HFF-Myc (cell line): Measurements from ENCODE around the gene BRF1.
"Not testable (repeated sequence)": the region's sequence is repeated elsewhere in the genome, so short reads cannot be mapped to it uniquely, and the experiment has no call there.

Experiments
- DNase-seq: peaks from one replicate; pipeline ENCODE4 v3.0.0-alpha.2; 2011; ENCODE audit warnings: low read depth; ENCODE audit errors: extremely low read depth
- H3K4me3 ChIP-seq: replicated peaks from 2 replicates; pipeline ENCODE4 v1.5.1; 2011; ENCODE audit warnings: low read depth, mild to moderate bottlenecking, control low read depth, low read length
- TF ChIP-seq, protein P1 (sequence below): IDR thresholded peaks from 2 replicates; pipeline ENCODE4 v1.5.1; 2012; ENCODE audit warnings: mild to moderate bottlenecking, low read depth, low read length, control low read depth; ENCODE audit errors: missing control alignments

BRF1 gene

DNA sequence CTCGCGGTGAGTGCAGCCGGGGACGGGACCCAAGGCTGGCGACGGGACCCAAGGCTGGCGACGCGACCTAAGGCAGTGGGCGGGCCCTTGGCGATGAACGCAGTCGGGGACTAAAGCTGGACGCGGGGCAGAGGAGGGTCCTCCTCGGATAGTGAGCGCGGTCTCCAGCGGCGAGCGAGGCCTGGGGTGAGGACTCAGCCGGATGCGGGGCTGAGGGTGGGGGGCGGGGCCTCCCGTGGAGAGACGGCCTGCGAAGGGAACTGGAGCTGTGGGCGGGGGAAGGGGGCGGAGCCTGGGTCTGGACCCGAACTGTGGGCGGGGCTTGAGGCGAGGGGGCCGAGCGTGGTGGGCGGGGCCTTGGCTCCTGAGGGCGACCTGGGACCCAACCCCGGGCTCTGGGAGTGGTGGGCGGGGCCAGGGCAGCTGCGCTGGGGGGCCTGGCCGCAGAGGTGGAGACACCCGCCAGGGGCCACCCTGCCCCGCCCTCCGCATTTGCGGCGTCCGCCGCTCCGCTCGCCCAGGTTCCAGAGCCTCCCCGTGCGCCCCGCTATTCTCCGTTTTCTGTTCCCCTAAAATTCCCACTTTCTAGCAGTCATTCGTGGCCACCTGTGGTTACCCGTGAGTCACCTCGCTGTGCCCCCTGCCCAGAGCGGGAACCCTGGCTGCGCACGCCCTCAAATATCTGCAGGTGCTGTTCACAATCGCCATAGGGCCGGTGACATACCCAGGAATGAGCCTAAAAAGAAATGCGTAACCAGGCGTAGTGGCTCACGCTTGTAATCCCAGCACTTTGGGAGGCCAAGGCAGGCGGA is 508 bp upstream of the BRF1 start:
- peak overlapping the region; percentile 85 for H3K4me3 ChIP-seq
- TF ChIP-seq, protein P1, sequence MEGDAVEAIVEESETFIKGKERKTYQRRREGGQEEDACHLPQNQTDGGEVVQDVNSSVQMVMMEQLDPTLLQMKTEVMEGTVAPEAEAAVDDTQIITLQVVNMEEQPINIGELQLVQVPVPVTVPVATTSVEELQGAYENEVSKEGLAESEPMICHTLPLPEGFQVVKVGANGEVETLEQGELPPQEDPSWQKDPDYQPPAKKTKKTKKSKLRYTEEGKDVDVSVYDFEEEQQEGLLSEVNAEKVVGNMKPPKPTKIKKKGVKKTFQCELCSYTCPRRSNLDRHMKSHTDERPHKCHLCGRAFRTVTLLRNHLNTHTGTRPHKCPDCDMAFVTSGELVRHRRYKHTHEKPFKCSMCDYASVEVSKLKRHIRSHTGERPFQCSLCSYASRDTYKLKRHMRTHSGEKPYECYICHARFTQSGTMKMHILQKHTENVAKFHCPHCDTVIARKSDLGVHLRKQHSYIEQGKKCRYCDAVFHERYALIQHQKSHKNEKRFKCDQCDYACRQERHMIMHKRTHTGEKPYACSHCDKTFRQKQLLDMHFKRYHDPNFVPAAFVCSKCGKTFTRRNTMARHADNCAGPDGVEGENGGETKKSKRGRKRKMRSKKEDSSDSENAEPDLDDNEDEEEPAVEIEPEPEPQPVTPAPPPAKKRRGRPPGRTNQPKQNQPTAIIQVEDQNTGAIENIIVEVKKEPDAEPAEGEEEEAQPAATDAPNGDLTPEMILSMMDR = no peak
- peak; percentile 73 for DNase-seq

DNA sequence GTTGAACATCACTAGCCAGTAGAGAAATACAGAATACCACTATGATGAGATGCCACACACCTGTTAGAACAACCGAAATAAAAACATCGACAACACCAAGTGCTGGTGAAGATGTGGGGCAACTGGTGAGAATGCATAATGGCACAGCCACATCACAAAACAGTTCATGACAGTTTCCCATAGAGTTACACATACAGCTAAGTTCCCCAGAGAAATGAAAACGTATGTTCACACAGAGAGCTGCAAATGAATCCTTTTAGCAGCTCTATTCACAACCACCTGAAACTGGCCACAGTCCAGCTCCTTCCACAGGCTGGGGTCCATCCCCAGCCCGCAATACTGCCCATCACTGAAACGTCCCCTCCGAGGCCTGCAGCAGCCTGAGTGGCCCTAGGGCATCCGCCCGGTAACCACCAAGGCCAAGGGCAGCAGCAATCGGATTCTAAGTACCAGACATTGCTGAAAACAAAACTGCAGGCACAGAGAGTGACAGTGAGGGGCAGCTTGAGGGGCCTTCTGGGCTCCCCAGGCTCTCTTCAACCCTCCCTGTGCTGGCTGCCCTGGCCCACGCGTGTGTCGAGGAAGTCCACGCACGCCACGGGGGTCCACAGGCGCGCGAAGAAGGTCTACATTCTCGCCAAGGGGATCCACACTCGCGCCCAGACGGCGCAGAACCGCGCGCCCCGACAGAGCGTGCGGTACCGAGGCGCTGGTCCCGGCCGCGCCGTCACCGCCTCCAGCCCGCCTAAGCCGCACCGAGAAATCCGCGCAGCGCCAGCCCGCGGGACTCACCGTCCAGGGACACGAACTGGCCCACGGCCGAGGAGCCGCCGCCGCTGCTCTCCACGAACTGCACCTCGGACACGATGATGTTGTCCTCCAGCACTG is 903 bp downstream of the BRF1 start:
- TF ChIP-seq, protein P1 = no peak
- H3K4me3 ChIP-seq = peak overlapping the region; percentile 85
- DNase-seq = no peak

DNA sequence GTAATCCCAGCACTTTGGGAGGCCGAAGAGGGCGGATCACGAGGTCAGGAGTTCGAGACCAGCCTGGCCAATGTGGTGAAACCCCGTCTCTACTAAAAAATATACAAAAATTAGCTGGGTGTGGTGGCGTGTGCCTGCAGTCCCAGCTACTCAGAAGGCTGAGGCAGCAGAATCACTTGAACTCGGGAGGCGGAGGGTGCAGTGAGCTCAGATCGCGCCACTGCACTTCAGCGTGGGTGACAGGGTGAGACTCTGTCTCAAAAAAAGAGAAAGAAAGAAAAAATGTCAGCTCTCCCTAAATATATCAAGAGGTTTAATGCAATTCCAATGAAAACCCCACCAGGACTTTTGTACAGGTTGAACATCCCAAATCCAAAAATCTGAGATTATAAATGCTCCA is 3.5 kb downstream of the BRF1 start:
- H3K4me3 ChIP-seq, DNase-seq: not testable (repeated sequence)

DNA sequence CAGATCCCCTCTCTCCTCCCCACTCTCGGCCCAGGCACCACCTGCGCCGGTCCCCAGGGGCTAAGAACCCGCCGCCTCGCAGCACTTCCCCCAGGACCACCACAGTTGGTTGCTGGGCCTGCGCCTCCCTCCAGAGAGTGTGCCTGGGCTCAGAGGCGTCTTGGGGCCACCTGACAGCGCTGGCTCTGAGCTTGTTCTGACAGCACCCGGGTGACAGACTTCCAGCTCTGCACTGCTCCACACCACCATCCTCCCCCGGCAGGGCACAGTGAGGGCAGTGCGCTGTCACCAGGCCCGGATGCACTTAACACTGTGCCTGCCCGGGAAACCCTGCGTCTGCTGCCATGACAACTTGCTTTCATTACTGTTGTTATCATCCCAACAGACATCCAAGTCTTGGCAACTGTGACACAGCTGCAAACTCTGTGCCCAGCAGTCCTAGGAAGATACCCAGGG is 6.6 kb downstream of the BRF1 start:
- TF ChIP-seq, protein P1 = no peak
- H3K4me3 ChIP-seq = no peak overlapping the region
- no peak for DNase-seq

DNA sequence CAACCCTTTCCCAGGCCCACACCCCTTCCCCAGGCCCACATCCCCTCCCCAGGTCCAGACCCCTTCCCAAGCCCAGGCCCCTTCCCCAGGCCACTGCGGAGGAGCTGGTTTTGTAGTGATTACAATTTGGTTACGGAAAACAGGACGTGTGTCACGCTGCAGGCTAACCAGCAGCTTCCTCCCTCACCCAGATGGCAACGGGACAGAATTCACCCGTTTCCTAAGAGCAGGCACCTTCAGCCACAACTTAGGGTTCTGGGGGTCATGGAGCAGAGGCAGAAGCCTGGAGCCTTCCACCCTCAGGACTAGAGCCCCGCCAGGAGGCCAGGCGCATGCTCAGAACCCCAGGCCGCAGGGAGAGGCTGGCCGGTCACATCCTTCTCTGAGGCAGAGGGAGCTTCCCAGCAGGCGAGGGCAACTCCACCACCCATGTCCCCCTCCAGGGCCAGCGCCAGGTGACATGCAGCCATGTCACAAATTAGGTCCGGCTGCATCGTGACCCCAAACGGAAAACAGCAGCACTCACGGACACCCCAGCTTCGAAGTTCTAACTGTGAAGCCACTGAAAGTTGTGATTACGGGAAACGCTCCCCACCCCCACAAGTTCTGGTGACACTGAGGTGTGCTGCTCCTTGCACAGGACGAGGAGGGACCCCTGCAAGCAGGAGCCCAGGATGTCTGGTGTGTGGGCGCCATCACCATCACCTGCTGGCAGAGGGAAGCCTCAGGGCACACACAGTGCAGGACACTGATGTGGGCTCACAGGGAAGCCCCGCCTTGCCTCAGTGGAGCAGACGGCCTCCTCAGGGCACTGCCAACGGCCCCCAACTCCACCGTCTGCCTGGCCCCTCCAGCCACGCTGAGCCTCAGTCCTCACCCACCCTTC is 7.7 kb downstream of the BRF1 start:
- H3K4me3 ChIP-seq = no peak overlapping the region
- no peak for DNase-seq

DNA sequence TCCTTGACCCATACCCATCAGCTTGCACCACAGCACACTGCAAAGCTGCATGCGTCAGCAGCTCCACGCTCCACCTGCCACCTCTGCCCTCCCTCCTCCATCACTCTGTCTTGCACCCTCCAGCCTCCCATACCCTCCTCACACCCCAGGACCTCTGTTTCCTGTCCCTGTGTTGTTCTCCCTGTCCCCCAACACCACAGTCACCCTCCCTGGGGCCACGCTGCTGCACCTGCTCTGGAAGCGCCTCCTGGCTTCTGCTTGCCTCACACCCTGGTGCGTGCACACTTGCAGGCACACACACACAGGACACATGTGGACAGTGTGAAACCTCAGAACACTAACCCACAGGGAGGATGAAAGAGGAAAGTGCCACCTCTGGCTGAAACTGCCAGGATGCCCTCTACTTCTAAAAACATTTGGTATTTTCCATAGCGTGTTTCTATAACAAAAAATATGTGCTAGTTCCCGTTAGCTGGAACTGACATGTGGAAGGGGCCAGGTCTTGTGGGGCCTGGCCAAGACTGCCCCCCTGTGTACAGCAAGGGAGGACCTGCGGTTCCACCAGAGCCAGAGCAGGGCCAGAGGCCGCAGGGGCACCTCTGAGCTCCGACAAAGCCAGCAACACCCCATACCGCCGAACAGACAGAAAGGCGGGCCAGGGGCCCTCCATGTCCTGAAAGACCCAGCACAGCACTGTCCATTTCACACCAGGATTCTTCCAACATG is 10.0 kb downstream of the BRF1 start:
- no peak overlapping the region for H3K4me3 ChIP-seq
- no peak for DNase-seq
- TF ChIP-seq, protein P1 = no peak

More for the DNA sequence above, 7.7 kb downstream of the BRF1 start:
- TF ChIP-seq, protein P1 = no peak

DNA sequence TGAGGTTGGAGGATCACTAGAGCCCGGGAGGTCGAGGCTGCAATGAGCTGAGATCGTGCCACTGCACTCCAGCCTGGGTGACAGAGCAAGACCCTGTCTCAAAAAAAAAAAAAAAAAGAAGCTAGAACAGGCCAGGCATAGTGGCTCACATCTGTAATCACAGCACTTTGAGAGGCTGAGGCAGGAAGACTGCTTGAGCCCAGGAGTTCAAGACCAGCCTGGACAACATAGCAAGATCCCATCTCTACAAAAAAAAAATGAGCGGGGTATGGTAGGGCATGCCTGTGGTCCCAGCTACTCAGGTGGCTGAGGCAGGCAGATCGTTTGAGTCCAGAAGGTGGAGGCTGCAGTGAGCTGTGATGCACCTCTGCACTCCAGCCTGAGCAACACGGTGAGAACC is 11.9 kb downstream of the BRF1 start:
- not testable (repeated sequence) for DNase-seq, H3K4me3 ChIP-seq
